ENCODE measurements around the gene ONECUT1. TPM values are rescaled to one million over a fixed set of nuclear protein-coding genes. Genes with fewer than 3 reads are reported as not detected.
A peak's percentile ranks its signal among the peaks of the same experiment; 100 is the strongest.

Gene ONECUT1
- total and polyA plus RNA-seq, 3 experiments from 2014 or later = not detected

GRCh38 chr15:52710050-52710707 lies 80.0 kb downstream of the ONECUT1 start:
- Histone ChIP-seq H3K27ac (ENCODE audit: low read depth, low read length) (no peak overlapping the region), H3K9me3 (ENCODE audit: low read length) (no peaks in the 10 kb centered on the region), H3K4me1 (ENCODE audit: insufficient read depth, low read length) (no peaks in the 10 kb centered on the region), H3K4me3 (ENCODE audit: low read length) (no peak overlapping the region), H3K27me3 (ENCODE audit: insufficient read depth, low read length, poor library complexity, severe bottlenecking) (no peaks in the 10 kb centered on the region), H3K36me3 (ENCODE audit: insufficient read depth, low read length) (no peaks in the 10 kb centered on the region)
- H3K9me3 Mint-ChIP-seq = no peaks in the 10 kb centered on the region
- DNase-seq = no peak
- H3K36me3 Mint-ChIP-seq = no peaks in the 10 kb centered on the region
- H3K27me3 Mint-ChIP-seq = peaks cover 0 to 2% of the 10 kb centered on the region in 2 donors
- no peak overlapping the region for H3K4me3 Mint-ChIP-seq
- POLR2A ChIA-PET = no interaction called here
- CTCF ChIA-PET = interaction anchor here (1.3 kb wide), 1 partner anchor 10 kb away, joined by 3 read pairs; no protein-coding TSS in a partner anchor
- no peaks in the 10 kb centered on the region for H3K4me1 Mint-ChIP-seq
- no peak overlapping the region for H3K27ac Mint-ChIP-seq

GRCh38 chr15:52709187-52709981 lies 80.8 kb downstream of the ONECUT1 start:
- peak overlapping the region in 1 of 8 donors; percentile 61 for H3K27ac Mint-ChIP-seq
- no peak overlapping the region for H3K4me3 Mint-ChIP-seq
- no peaks in the 10 kb centered on the region for H3K27me3 Mint-ChIP-seq
- no peaks in the 10 kb centered on the region for H3K4me1 Mint-ChIP-seq
- ChIA-PET CTCF (no interaction called here), POLR2A (interaction anchor here (1.4 kb wide), 1 partner anchor 9 kb away, joined by 3 read pairs; no protein-coding TSS in a partner anchor)
- Histone ChIP-seq H3K27me3 (ENCODE audit: insufficient read depth, low read length, poor library complexity, severe bottlenecking) (no peaks in the 10 kb centered on the region), H3K36me3 (ENCODE audit: insufficient read depth, low read length) (no peaks in the 10 kb centered on the region), H3K4me1 (ENCODE audit: insufficient read depth, low read length) (no peaks in the 10 kb centered on the region), H3K27ac (ENCODE audit: low read depth, low read length) (no peak overlapping the region), H3K9me3 (ENCODE audit: low read length) (no peaks in the 10 kb centered on the region), H3K4me3 (ENCODE audit: low read length) (no peak overlapping the region)
- DNase-seq = no peak
- H3K9me3 Mint-ChIP-seq = no peaks in the 10 kb centered on the region
- no peaks in the 10 kb centered on the region for H3K36me3 Mint-ChIP-seq

Other genes starting within 250 kb of the ONECUT1 start
- 100 to 1,000 TPM; 226 to 270 TPM for gene ARPP19, start 221.3 kb downstream of the ONECUT1 start, total RNA-seq
- 55.3 TPM for gene ARPP19, start 221.3 kb downstream of the ONECUT1 start, polyA plus RNA-seq
- 10 to 100 TPM; 17.1 to 17.2 TPM for gene ATOSA, start 110.9 kb downstream of the ONECUT1 start, total RNA-seq
- gene ATOSA, start 110.9 kb downstream of the ONECUT1 start, polyA plus RNA-seq = 16.4 TPM